Heart left ventricle (tissue), 16 donors: ENCODE measurements around the gene DTX4. TPM values are rescaled to one million over a fixed set of nuclear protein-coding genes. Genes with fewer than 3 reads are reported as not detected.

Experiments used
- ATAC-seq, 4 donors: fragments of 200-7000 bp; cut with Tn5 transposase; one replicate each; pipeline ENCODE4 v1.9.1; 2020 to 2022; ENCODE audit warnings: moderate library complexity in 4 of 4, mild to moderate bottlenecking in 3 of 4, moderate number of reproducible peaks in 1 of 4
- DNase-seq, 5 donors: peaks; one replicate each; pipeline ENCODE4 v3.0.0-alpha.2; 2020
- H3K27ac ChIP-seq, 12 donors: fragments of 200-600 bp; sonication (generic) in 4 of 12; one replicate each; pipeline versions ENCODE4 v1.5.0 to v1.8.0; 2016 to 2022; ENCODE audit warnings: mild to moderate bottlenecking in 2 of 12
- H3K27me3 ChIP-seq, 9 donors: fragments of 200-600 bp; sonication (generic) in 2 of 9; one replicate each; pipeline versions ENCODE4 v1.5.1 to v1.8.0; 2016 to 2022; ENCODE audit warnings: mild to moderate bottlenecking in 3 of 9
- H3K36me3 ChIP-seq, 9 donors: fragments of 200-600 bp; sonication (generic) in 2 of 9; one replicate each; pipeline versions ENCODE4 v1.5.0 to v1.8.0; 2018 to 2022; ENCODE audit warnings: mild to moderate bottlenecking in 2 of 9
- H3K4me1 ChIP-seq, 12 donors: fragments of 200-600 bp; sonication (generic) in 4 of 12; one replicate each; pipeline versions ENCODE4 v1.5.0 to v1.8.0; 2016 to 2022; ENCODE audit warnings: mild to moderate bottlenecking in 3 of 12
- H3K4me3 ChIP-seq, 12 donors: fragments of 200-600 bp; sonication (generic) in 4 of 12; one replicate each; pipeline versions ENCODE4 v1.5.0 to v1.8.0; 2017 to 2022; ENCODE audit warnings: mild to moderate bottlenecking in 9 of 12, moderate library complexity in 4 of 12
- H3K9me3 ChIP-seq, 12 donors: fragments of 200-600 bp; sonication (generic) in 4 of 12; one replicate each; pipeline versions ENCODE4 v1.5.0 to v1.8.0; 2016 to 2022; ENCODE audit warnings: mild to moderate bottlenecking in 1 of 12
- POLR2A ChIP-seq, 2 donors: fragments of 450-650 bp; IDR thresholded peaks; one replicate each; pipeline ENCODE4 v1.6.1; 2017; ENCODE audit warnings: antibody characterized with exemption in 2 of 2, mild to moderate bottlenecking in 2 of 2, moderate library complexity in 2 of 2
- WGBS, 4 donors: extraction: QIAGEN DNeasy Blood & Tissue Kit in 2 of 4; methylation state at CpG; one replicate each; pipeline versions ENCODE4 v1.1.5 to v1.1.7; 2013 to 2018; 5-methylcytosine and 5-hydroxymethylcytosine counted together
- intact Hi-C, 10 donors: fragments of 100-400 bp; cut with DNase I; formaldehyde crosslinking; loops; one replicate each; pipeline versions ENCODE4 v1.11.1 to v1.14.2; 2022
- polyA plus RNA-seq, 2 donors: library from polyadenylated mRNA; stranded (reverse); fragments of 200-250 nt; gene quantifications; one replicate each; pipeline ENCODE4 v1.2.3, GENCODE V29; 2013
- total RNA-seq, 9 donors: library from RNA; depleted of rRNA in 2 of 9; stranded (reverse); fragments of >200 nt in 2 of 9; fragmentation: NEBNext Ultra II Directional in 3 of 9; extraction: Animal tissue kit (Norgen Biotek cat#: 25700) in 3 of 9; gene quantifications; one replicate each; pipeline versions ENCODE4 v1.1.0 to v1.2.4, GENCODE V29; 2016 to 2023
- TF ChIP-seq, protein P1 (sequence below), 12 donors: fragments of 200-600 bp; sonication (generic) in 4 of 12; IDR thresholded peaks; one replicate each; pipeline versions ENCODE4 v1.5.0 to v1.8.0; 2018 to 2022; ENCODE audit warnings: antibody characterized with exemption in 12 of 12, mild to moderate bottlenecking in 5 of 12
- donor health status: ischemic (EF 13 %, LVEDD 7.1; RV severe dilation, severe dysfunction).
- donor health status: healthy with polysubstance abuse.
- donor health status: DM: no; HTN: yes; CAD: no.
- donor health status: DM: no; HTN: no; CAD: no.
- donor health status: ischemic (EF 25% LVEDD 6.9; RV normal size, moderate dysfunction).
- donor health status: ischemic (EF 25% LVEDD 5.7; RV mildly dilated, moderate dysfunction).
- donor health status: healthy.
- donor health status: DM: yes; HTN: yes; CAD: no.
- donor health status: ischemic (EF 35%, LVEDD 5.7; RV mildly dilated, moderate dysfunction).
- donor health status: nonischemic (EF 11% LVEDD 7.7; RV severe dilation, severe dysfunction).
- donor health status: DM: yes; HTN: yes; CAD: no.
- donor health status: PGD.
- donor health status: ischemic (EF 29% LVEDD 5.4; RV normal size, mild dysfunction).
- donor health status: nonischemic (EF 23%, LVEDD 6.1; RV moderate dilation, normal function).

The DTX4 gene
- total and polyA plus RNA-seq, 11 donors: 0.74 to 6.8 (median 1.8) TPM

DNA sequence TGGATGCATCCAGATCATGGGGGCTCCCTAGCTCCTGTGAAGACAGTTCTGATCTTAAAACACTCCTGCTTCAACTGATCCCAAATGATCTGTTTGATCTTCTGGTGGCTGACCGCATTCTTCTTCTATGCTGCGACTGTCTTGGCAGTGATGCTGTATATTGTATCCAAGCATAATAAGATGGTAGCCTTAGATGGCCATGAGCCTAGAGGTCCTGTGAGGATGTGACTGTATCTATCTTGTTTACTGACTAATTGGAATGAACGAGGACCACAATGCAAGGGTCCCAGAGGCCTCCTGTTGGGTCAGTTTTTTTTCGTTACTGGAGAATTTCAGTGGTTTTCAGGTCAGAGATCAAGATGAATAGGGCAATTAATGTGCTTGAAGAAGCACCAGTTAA is 47.9 kb downstream of the DTX4 start:
- Histone ChIP-seq H3K4me3 (no peak overlapping the region), H3K9me3 (no peaks in the 10 kb centered on the region), H3K36me3 (no peaks in the 10 kb centered on the region), H3K27me3 (no peaks in the 10 kb centered on the region), H3K4me1 (peaks cover 0 to 85% (median 9%) of the 10 kb centered on the region in 12 donors), H3K27ac (no peak overlapping the region)
- intact Hi-C loops: loop anchor here in 1 of 10 donors (5.0 kb wide), 1 partner anchor 62 kb away; no protein-coding TSS in a partner anchor
- 66 to 76% (median 70%) methylated on average over 4 of the region's 4 CpGs for WGBS, 4 donors
- no peak for DNase-seq
- no peak for ATAC-seq
- TF ChIP-seq, protein P1, sequence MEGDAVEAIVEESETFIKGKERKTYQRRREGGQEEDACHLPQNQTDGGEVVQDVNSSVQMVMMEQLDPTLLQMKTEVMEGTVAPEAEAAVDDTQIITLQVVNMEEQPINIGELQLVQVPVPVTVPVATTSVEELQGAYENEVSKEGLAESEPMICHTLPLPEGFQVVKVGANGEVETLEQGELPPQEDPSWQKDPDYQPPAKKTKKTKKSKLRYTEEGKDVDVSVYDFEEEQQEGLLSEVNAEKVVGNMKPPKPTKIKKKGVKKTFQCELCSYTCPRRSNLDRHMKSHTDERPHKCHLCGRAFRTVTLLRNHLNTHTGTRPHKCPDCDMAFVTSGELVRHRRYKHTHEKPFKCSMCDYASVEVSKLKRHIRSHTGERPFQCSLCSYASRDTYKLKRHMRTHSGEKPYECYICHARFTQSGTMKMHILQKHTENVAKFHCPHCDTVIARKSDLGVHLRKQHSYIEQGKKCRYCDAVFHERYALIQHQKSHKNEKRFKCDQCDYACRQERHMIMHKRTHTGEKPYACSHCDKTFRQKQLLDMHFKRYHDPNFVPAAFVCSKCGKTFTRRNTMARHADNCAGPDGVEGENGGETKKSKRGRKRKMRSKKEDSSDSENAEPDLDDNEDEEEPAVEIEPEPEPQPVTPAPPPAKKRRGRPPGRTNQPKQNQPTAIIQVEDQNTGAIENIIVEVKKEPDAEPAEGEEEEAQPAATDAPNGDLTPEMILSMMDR (IDR thresholded peaks at IDR 0.05): no peak
- TF ChIP-seq POLR2A (IDR thresholded peaks at IDR 0.05): no peak

DNA sequence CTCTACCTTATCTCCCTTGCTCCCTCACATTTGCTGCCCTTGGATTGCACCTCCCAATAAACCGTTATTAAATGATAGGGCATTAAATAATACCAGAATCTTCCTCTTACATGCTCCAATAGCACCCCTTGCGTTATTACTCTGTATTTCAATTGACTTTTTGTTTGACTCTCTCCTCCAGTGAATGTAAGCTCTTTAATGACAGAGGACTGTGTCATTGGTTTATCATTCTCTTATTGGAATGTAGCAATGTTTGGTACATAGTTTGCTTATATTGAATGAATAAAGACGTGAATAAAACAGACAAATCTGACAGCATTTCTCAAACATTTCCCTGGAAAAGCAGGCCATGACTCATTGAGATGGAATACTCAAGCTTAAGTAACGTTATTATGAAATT is 49.5 kb downstream of the DTX4 start:
- no peak for DNase-seq
- peak in 1 of 4 donors; percentile 3 for ATAC-seq
- Histone ChIP-seq H3K9me3 (no peaks in the 10 kb centered on the region), H3K4me3 (no peak overlapping the region), H3K36me3 (no peaks in the 10 kb centered on the region), H3K27me3 (no peaks in the 10 kb centered on the region), H3K27ac (peak overlapping the region in 2 of 12 donors; percentile 15 to 86), H3K4me1 (peaks cover 0 to 85% (median 10%) of the 10 kb centered on the region in 12 donors)
- intact Hi-C loops: loop anchor here in 1 of 10 donors (5.0 kb wide), 1 partner anchor 61 kb away; no protein-coding TSS in a partner anchor
- 66 to 77% (median 67%) methylated on average over 4 of the region's 4 CpGs for WGBS, 4 donors
- TF ChIP-seq, protein P1 (IDR thresholded peaks at IDR 0.05): no peak
- TF ChIP-seq POLR2A (IDR thresholded peaks at IDR 0.05): no peak

DNA sequence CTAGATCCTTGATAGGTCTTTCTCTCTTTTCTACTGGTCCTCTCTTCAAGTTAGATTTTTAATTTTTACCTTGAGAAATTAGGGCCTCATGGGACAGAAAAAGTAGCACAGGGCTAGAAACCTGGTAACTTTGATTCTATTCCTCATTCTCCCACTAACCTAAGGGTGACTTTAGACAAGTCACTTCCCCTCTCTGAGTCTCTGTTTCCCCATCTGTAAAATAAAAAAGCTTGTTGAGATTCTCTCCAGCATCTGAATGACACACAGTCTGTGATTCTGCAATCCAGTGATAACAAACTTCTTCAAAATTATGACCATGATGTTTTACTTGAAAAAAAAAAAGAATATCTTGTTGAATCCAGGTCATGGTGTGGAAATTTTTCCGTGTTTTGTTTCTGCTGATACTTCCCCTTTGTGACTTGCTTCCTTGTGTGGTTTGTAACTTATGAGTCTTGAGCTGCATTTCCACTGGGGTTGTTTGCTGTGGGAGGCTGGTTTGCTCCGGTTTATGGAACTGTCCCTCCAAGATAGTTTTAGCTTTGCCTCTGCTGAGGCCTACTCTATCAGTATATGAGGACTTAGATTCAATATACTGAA is 50.6 kb downstream of the DTX4 start:
- Histone ChIP-seq H3K36me3 (no peaks in the 10 kb centered on the region), H3K4me1 (peaks cover 0 to 79% (median 10%) of the 10 kb centered on the region in 12 donors), H3K9me3 (no peaks in the 10 kb centered on the region), H3K4me3 (no peak overlapping the region), H3K27me3 (no peaks in the 10 kb centered on the region), H3K27ac (peak overlapping the region in 7 of 12 donors; percentile 4 to 86 (median 61))
- 70 to 78% (median 77%) methylated on average over 2 of the region's 2 CpGs for WGBS, 4 donors
- intact Hi-C loops: loop anchor here in 1 of 10 donors (5.0 kb wide), 1 partner anchor 60 kb away; no protein-coding TSS in a partner anchor
- TF ChIP-seq, protein P1 (IDR thresholded peaks at IDR 0.05): no peak
- TF ChIP-seq POLR2A (IDR thresholded peaks at IDR 0.05): no peak
- ATAC-seq (peak in 3 of 4 donors; percentile 13 to 47 (median 31)), DNase-seq (no peak)

DNA sequence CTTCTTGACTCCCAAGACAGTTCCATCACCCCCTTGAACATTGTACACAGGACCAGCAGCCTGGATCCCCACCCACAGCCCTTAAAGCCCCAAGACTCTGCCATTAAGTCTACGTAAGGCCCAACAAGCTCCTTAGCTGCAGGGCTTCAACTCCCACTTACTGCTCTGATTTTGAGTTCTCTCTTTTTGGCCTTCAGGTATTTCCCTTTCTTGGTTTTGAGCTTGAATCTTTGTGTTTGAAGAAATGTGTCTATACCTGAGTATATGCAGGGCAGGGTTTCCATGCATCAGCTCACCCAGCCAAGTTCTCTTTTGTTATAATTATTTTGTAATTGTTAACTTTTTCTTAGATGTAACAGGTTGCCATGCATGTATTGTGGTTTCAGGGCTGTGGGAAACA is 51.2 kb downstream of the DTX4 start:
- ATAC-seq: no peak
- WGBS, 4 donors: 88 to 98% (median 94%) methylated on average over 1 of the region's 1 CpG
- Histone ChIP-seq H3K27me3 (no peaks in the 10 kb centered on the region), H3K4me1 (peaks cover 0 to 75% (median 10%) of the 10 kb centered on the region in 12 donors), H3K9me3 (no peaks in the 10 kb centered on the region), H3K27ac (peak overlapping the region in 10 of 12 donors; percentile 4 to 86 (median 60)), H3K4me3 (no peak overlapping the region), H3K36me3 (no peaks in the 10 kb centered on the region)
- intact Hi-C loops: loop anchor here in 1 of 10 donors (5.0 kb wide), 1 partner anchor 59 kb away; no protein-coding TSS in a partner anchor
- DNase-seq: no peak
- no peak for TF ChIP-seq POLR2A (IDR thresholded peaks at IDR 0.05)
- TF ChIP-seq, protein P1 (IDR thresholded peaks at IDR 0.05): no peak
